K562 (cell line): ENCODE measurements around the gene LMAN1. TPM values are rescaled to one million over a fixed set of nuclear protein-coding genes. Genes with fewer than 3 reads are reported as not detected.

Source experiments
- ARID3A ChIP-seq: IDR thresholded peaks from 2 replicates; pipeline ENCODE4 v1.6.1; 2012; ENCODE audit warnings: low read depth, low read length, improper control_type of control experiment, borderline replicate concordance
- C11orf30 ChIP-seq: fragments of 450-650 bp; IDR thresholded peaks from 2 replicates; pipeline ENCODE4 v1.6.1; 2016; ENCODE audit warnings: low read depth, mild to moderate bottlenecking
- CBX8 ChIP-seq: fragments of 200-600 bp; sonication (generic); IDR thresholded peaks from 2 replicates; pipeline ENCODE4 v1.6.1; 2012; ENCODE audit warnings: borderline replicate concordance, mixed run types, low read depth, mild to moderate bottlenecking, moderate library complexity, mixed read lengths, low read length, control low read depth, inconsistent platforms; ENCODE audit not compliant: poor library complexity, severe bottlenecking; ENCODE audit errors: extremely low read depth
- ILK ChIP-seq: fragments of 450-650 bp; IDR thresholded peaks from 2 replicates; pipeline ENCODE4 v1.6.1; 2016; ENCODE audit warnings: missing genetic modification characterization, low read depth, mild to moderate bottlenecking, missing compliant biosample characterization, moderate library complexity, borderline replicate concordance
- KDM1A ChIP-seq, 2 experiments: fragments of 450-650 bp; IDR thresholded peaks; 2 replicates each; pipeline ENCODE4 v1.6.1; 2016; ENCODE audit warnings: mild to moderate bottlenecking in 2 of 2
- NCOA4 ChIP-seq: fragments of 450-650 bp; IDR thresholded peaks from 2 replicates; pipeline ENCODE4 v1.6.1; 2018; ENCODE audit warnings: mild to moderate bottlenecking; ENCODE audit not compliant: partially characterized antibody
- NR1H2 ChIP-seq: sonication (generic); formaldehyde crosslinking; IDR thresholded peaks from 2 replicates; pipeline ENCODE4 v1.4.0; 2020; ENCODE audit warnings: mild to moderate bottlenecking, missing genetic modification reagents
- POLR2A ChIP-seq: fragments of 450-650 bp; conservative IDR thresholded peaks from 2 replicates; pipeline ENCODE4 v1.6.1; 2016
- POLR3G ChIP-seq: IDR thresholded peaks from 2 replicates; pipeline ENCODE4 v1.6.1; 2011; ENCODE audit not compliant: insufficient read length, insufficient replicate concordance; ENCODE audit errors: extremely low read depth
- PURB ChIP-seq: sonication (generic); formaldehyde crosslinking; IDR thresholded peaks from 2 replicates; pipeline ENCODE4 v1.9.0; 2021; ENCODE audit warnings: low read depth, mild to moderate bottlenecking, missing genetic modification reagents
- SPI1 ChIP-seq: IDR thresholded peaks from 2 replicates; pipeline ENCODE4 v1.6.1; 2011; ENCODE audit warnings: low read depth, low read length, control low read depth, borderline replicate concordance
- SREBF2 ChIP-seq: sonication (generic); formaldehyde crosslinking; IDR thresholded peaks from 2 replicates; pipeline ENCODE4 v1.4.0; 2020; ENCODE audit warnings: mild to moderate bottlenecking, missing genetic modification reagents
- TCF7 ChIP-seq: sonication (generic); IDR thresholded peaks from 2 replicates; pipeline ENCODE4 v1.6.1; 2016; ENCODE audit warnings: antibody characterized with exemption, borderline replicate concordance
- ZFX ChIP-seq: sonication (generic); formaldehyde crosslinking; IDR thresholded peaks from 2 replicates; pipeline ENCODE4 v1.8.0; 2022; ENCODE audit warnings: mild to moderate bottlenecking, missing genetic modification reagents, moderate library complexity
- ZNF589 ChIP-seq: fragments of 200-800 bp; sonication (Bioruptor generic); IDR thresholded peaks from 2 replicates; pipeline ENCODE4 v1.6.1; 2016; ENCODE audit warnings: low read depth, missing genetic modification characterization, missing compliant biosample characterization
- polyA plus RNA-seq, 8 experiments: library from polyadenylated mRNA; depleted of rRNA in 4 of 8; stranded (reverse) in 5 of 8; unstranded in 3 of 8; fragments of >200 nt; fragmentation: Nextera tagmentation in 2 of 8; fragmentation: Illumina TruSeq in 1 of 8; extraction: Ambion mirVana in 2 of 8; extraction: Trizol in 1 of 8; gene quantifications; 2 replicates each; pipeline versions ENCODE4 v1.2.1 to v1.2.3, GENCODE V29; 2011 to 2014; ENCODE audit warnings: inconsistent platforms in 1 of 8, missing spikeins in 1 of 8
- total RNA-seq, 7 experiments: library from RNA; depleted of rRNA in 6 of 7; stranded (reverse); fragments of >200 nt in 6 of 7; fragmentation: Illumina TruSeq in 2 of 7; extraction: Trizol in 2 of 7; gene quantifications; 2 replicates each; pipeline versions ENCODE4 v1.2.1 to v1.2.3, GENCODE V29; 2011 to 2021; ENCODE audit warnings: low replicate concordance in 1 of 7
- TF ChIP-seq, protein P1 (sequence below): sonication (generic); formaldehyde crosslinking; IDR thresholded peaks from 2 replicates; pipeline ENCODE4 v1.8.0; 2023; ENCODE audit warnings: missing genetic modification reagents, mild to moderate bottlenecking, borderline replicate concordance
- TF ChIP-seq, protein P2 (sequence below): IDR thresholded peaks from 3 replicates; pipeline ENCODE4 v1.6.1; 2011; ENCODE audit warnings: borderline replicate concordance, mild to moderate bottlenecking, moderate library complexity; ENCODE audit not compliant: insufficient read length; ENCODE audit errors: extremely low read depth

Gene LMAN1
- total and polyA plus RNA-seq, 9 of the 15 experiments (the other 6 are each of a cell fraction or from before 2014, with no cell fraction given) = 18.8 to 108 (median 71.2) TPM

DNA sequence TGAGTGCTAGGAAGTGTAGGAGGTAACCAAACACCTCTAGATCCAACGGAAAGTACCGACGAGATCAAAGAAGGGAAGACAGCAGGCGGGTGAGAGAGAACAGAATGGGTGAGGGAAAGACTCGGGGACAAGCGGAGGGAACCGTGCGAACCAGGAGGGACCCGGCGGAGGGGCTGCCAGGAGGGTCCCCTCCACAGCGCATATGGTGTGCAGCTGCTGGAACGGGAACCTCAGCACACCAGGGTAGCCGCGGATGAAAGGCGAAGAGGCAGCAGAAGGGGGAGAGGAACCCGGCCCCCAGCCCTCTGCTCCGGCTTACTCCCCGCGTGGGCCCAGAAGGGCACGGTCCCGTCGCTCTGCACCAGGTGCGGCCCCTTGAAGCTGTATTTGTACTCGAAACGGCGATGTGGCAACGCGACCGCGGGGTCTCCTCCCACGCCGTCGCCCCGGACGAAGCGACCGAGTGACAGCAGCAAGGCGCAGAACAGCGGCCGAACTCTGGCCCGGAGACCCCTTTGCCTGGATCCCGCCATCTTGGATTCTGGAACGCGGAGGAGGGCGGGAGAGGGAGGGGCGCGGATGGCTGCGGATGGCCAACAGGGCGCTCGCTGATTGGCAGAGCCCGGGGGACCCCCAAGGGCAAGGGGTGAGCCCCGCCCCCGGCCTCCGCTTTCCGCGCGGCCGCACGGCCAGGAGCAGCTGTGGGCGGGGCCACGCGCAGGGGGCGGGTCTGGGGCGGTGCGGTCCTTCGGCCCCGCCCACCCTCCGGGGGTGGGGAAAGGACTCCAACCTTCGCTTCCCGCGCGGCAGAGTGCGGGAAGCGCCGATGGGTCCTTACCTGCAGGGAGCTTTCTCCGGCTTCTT, at the start of gene LMAN1 (continued):
- TF ChIP-seq PURB (CRISPR knock-in tag) = no peak
- TF ChIP-seq NR1H2 (CRISPR knock-in tag) = no peak
- 0 out of 2 replicates have a peak, but pooled peaks have one; percentile 18 for TF ChIP-seq SPI1
- no peak for TF ChIP-seq ARID3A
- peak; percentile 87 for TF ChIP-seq TCF7
- TF ChIP-seq ILK = no peak
- TF ChIP-seq ZFX (CRISPR knock-in tag) = peak; percentile 89
- peak; percentile 89 for TF ChIP-seq POLR2A
- TF ChIP-seq, protein P1, sequence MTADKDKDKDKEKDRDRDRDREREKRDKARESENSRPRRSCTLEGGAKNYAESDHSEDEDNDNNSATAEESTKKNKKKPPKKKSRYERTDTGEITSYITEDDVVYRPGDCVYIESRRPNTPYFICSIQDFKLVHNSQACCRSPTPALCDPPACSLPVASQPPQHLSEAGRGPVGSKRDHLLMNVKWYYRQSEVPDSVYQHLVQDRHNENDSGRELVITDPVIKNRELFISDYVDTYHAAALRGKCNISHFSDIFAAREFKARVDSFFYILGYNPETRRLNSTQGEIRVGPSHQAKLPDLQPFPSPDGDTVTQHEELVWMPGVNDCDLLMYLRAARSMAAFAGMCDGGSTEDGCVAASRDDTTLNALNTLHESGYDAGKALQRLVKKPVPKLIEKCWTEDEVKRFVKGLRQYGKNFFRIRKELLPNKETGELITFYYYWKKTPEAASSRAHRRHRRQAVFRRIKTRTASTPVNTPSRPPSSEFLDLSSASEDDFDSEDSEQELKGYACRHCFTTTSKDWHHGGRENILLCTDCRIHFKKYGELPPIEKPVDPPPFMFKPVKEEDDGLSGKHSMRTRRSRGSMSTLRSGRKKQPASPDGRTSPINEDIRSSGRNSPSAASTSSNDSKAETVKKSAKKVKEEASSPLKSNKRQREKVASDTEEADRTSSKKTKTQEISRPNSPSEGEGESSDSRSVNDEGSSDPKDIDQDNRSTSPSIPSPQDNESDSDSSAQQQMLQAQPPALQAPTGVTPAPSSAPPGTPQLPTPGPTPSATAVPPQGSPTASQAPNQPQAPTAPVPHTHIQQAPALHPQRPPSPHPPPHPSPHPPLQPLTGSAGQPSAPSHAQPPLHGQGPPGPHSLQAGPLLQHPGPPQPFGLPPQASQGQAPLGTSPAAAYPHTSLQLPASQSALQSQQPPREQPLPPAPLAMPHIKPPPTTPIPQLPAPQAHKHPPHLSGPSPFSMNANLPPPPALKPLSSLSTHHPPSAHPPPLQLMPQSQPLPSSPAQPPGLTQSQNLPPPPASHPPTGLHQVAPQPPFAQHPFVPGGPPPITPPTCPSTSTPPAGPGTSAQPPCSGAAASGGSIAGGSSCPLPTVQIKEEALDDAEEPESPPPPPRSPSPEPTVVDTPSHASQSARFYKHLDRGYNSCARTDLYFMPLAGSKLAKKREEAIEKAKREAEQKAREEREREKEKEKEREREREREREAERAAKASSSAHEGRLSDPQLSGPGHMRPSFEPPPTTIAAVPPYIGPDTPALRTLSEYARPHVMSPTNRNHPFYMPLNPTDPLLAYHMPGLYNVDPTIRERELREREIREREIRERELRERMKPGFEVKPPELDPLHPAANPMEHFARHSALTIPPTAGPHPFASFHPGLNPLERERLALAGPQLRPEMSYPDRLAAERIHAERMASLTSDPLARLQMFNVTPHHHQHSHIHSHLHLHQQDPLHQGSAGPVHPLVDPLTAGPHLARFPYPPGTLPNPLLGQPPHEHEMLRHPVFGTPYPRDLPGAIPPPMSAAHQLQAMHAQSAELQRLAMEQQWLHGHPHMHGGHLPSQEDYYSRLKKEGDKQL (CRISPR knock-in tag) = no peak
- peak; percentile 46; the same call in 1 of the 2 replicates for TF ChIP-seq C11orf30
- TF ChIP-seq CBX8 = no peak
- TF ChIP-seq SREBF2 (CRISPR knock-in tag) = no peak
- TF ChIP-seq NCOA4 = no peak
- TF ChIP-seq, protein P2, sequence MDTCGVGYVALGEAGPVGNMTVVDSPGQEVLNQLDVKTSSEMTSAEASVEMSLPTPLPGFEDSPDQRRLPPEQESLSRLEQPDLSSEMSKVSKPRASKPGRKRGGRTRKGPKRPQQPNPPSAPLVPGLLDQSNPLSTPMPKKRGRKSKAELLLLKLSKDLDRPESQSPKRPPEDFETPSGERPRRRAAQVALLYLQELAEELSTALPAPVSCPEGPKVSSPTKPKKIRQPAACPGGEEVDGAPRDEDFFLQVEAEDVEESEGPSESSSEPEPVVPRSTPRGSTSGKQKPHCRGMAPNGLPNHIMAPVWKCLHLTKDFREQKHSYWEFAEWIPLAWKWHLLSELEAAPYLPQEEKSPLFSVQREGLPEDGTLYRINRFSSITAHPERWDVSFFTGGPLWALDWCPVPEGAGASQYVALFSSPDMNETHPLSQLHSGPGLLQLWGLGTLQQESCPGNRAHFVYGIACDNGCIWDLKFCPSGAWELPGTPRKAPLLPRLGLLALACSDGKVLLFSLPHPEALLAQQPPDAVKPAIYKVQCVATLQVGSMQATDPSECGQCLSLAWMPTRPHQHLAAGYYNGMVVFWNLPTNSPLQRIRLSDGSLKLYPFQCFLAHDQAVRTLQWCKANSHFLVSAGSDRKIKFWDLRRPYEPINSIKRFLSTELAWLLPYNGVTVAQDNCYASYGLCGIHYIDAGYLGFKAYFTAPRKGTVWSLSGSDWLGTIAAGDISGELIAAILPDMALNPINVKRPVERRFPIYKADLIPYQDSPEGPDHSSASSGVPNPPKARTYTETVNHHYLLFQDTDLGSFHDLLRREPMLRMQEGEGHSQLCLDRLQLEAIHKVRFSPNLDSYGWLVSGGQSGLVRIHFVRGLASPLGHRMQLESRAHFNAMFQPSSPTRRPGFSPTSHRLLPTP = no peak
- no peak for TF ChIP-seq POLR3G
- TF ChIP-seq ZNF589 (CRISPR knock-in tag) = no peak
- no peak for TF ChIP-seq KDM1A (IDR thresholded peaks at IDR 0.05)
